Ishikawa (cell line): ENCODE measurements around the gene C20orf96.

ENCODE experiments used
- CEBPB ChIP-seq: IDR thresholded peaks from 2 replicates; pipeline ENCODE4 v1.6.1; 2012
- CREB1 ChIP-seq: IDR thresholded peaks from 2 replicates; pipeline ENCODE4 v1.6.1; 2012; ENCODE audit warnings: low read depth
- EGR1 ChIP-seq: IDR thresholded peaks from 2 replicates; pipeline ENCODE4 v1.6.1; 2012
- EP300 ChIP-seq: IDR thresholded peaks from 2 replicates; pipeline ENCODE4 v1.6.1; 2012; ENCODE audit warnings: borderline replicate concordance
- FOXM1 ChIP-seq: IDR thresholded peaks from 2 replicates; pipeline ENCODE4 v1.6.1; 2012; ENCODE audit warnings: low read depth, borderline replicate concordance
- MAX ChIP-seq: IDR thresholded peaks from 2 replicates; pipeline ENCODE4 v1.6.1; 2012
- NFIC ChIP-seq: IDR thresholded peaks from 2 replicates; pipeline ENCODE4 v1.6.1; 2012
- RAD21 ChIP-seq: IDR thresholded peaks from 2 replicates; pipeline ENCODE4 v1.6.1; 2012; ENCODE audit warnings: low read depth
- TAF1 ChIP-seq: IDR thresholded peaks from 2 replicates; pipeline ENCODE4 v1.6.1; 2012; ENCODE audit warnings: low read depth, mild to moderate bottlenecking
- TCF12 ChIP-seq: IDR thresholded peaks from 2 replicates; pipeline ENCODE4 v1.6.1; 2012; ENCODE audit warnings: low read depth
- TEAD4 ChIP-seq: IDR thresholded peaks from 2 replicates; pipeline ENCODE4 v1.6.1; 2012
- USF1 ChIP-seq: IDR thresholded peaks from 2 replicates; pipeline ENCODE4 v1.6.1; 2012
- YY1 ChIP-seq: IDR thresholded peaks from 2 replicates; pipeline ENCODE4 v1.6.1; 2012; ENCODE audit warnings: low read depth
- ZBTB7A ChIP-seq: IDR thresholded peaks from 2 replicates; pipeline ENCODE4 v1.6.1; 2012; ENCODE audit warnings: low read depth
- TF ChIP-seq, protein P1 (sequence below): IDR thresholded peaks from 2 replicates; pipeline ENCODE4 v1.6.1; 2012; ENCODE audit warnings: low read depth, mild to moderate bottlenecking

C20orf96 gene

GRCh38 chr20:312067-312466 lies 21.5 kb upstream of the C20orf96 start:
- TF ChIP-seq NFIC (no peak), MAX (no peak), EGR1 (no peak), USF1 (no peak), CEBPB (no peak), TEAD4 (no peak), RAD21 (no peak), ZBTB7A (no peak), FOXM1 (no peak), TAF1 (no peak), YY1 (no peak), CREB1 (no peak), TCF12 (no peak), EP300 (no peak)
- TF ChIP-seq, protein P1, sequence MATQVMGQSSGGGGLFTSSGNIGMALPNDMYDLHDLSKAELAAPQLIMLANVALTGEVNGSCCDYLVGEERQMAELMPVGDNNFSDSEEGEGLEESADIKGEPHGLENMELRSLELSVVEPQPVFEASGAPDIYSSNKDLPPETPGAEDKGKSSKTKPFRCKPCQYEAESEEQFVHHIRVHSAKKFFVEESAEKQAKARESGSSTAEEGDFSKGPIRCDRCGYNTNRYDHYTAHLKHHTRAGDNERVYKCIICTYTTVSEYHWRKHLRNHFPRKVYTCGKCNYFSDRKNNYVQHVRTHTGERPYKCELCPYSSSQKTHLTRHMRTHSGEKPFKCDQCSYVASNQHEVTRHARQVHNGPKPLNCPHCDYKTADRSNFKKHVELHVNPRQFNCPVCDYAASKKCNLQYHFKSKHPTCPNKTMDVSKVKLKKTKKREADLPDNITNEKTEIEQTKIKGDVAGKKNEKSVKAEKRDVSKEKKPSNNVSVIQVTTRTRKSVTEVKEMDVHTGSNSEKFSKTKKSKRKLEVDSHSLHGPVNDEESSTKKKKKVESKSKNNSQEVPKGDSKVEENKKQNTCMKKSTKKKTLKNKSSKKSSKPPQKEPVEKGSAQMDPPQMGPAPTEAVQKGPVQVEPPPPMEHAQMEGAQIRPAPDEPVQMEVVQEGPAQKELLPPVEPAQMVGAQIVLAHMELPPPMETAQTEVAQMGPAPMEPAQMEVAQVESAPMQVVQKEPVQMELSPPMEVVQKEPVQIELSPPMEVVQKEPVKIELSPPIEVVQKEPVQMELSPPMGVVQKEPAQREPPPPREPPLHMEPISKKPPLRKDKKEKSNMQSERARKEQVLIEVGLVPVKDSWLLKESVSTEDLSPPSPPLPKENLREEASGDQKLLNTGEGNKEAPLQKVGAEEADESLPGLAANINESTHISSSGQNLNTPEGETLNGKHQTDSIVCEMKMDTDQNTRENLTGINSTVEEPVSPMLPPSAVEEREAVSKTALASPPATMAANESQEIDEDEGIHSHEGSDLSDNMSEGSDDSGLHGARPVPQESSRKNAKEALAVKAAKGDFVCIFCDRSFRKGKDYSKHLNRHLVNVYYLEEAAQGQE, result no peak

GRCh38 chr20:311609-312008 lies 21.1 kb upstream of the C20orf96 start:
- TF ChIP-seq TEAD4 (no peak), EGR1 (no peak), EP300 (no peak), MAX (no peak), CEBPB (no peak), USF1 (no peak)

GRCh38 chr20:310645-311044 lies 20.1 kb upstream of the C20orf96 start:
- no peak for TF ChIP-seq USF1
- peak; percentile 4; the same call in 1 of the 2 replicates for TF ChIP-seq TCF12
- TF ChIP-seq CREB1, result no peak
- TF ChIP-seq MAX, result no peak

DNA sequence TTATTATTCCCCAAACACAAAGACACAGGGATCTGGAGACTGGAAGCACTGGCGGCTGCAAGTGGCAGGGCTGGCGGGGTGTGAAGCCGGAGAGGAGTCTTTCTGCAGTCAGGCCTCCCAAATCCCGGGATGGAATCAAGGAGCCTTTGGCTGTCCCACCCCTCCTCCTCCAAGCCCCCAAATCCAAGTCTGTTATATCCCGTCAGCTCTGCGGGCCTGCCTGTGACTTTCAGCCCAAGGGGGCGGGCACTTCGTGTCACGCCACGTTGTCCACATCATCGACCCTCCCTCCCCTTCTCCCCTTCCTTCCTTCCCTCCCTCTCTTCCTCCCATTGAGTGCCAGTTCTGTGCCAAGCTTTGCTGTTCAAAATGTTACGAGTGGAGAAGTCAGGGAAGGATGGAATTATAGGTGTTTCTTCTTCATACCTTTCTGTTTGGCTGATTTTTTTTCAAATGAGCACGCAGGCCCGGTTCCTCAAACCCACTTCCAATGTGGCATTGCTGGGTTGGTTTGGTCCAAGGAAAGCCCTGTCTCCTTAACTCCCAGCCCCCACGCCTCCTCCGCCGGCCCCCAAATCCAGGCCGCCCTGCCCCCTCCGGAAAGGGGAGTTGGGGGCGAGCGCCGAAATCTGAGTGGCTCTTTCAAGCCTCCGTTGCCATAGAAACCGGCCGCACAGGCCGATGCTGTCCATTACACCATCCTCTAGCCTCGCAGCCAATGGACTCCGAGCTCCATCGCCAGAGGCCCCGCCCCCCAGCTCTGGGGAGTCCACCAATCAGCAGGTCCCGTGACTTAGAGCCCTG lies 19.5 kb upstream of the C20orf96 start:
- no peak for TF ChIP-seq CEBPB
- TF ChIP-seq TEAD4, result no peak
- no peak for TF ChIP-seq CREB1
- TF ChIP-seq, protein P1, result no peak
- no peak for TF ChIP-seq YY1
- peak; percentile 59 for TF ChIP-seq TCF12
- TF ChIP-seq MAX, result no peak
- 0 out of 2 replicates have a peak, but pooled peaks have one; percentile 40 for TF ChIP-seq USF1
- no peak for TF ChIP-seq NFIC
- no peak for TF ChIP-seq EGR1
- peak; percentile 83 for TF ChIP-seq ZBTB7A
